GM18873 (cell line): Measurements from ENCODE around the gene HEPHL1.
"Not testable (repeated sequence)": the region's sequence is repeated elsewhere in the genome, so short reads cannot be mapped to it uniquely, and the experiment has no call there.

Experiments used
- ATAC-seq: cut with Tn5 transposase; IDR thresholded peaks from one replicate; pipeline ENCODE4 v1.9.1; 2021; ENCODE audit warnings: mild to moderate bottlenecking, moderate library complexity, moderate number of reproducible peaks; ENCODE audit not compliant: unreplicated experiment, low FRiP score

The HEPHL1 gene

GRCh38 chr11:94145916-94146315 is 124.8 kb downstream of the HEPHL1 start:
- no peak for ATAC-seq

- ATAC-seq = no peak
These were observed 126.3 kb downstream of the HEPHL1 start for GRCh38 chr11:94147433-94147845.

- ATAC-seq = no peak
These were observed 127.0 kb downstream of the HEPHL1 start for GRCh38 chr11:94148189-94148588.

- no peak for ATAC-seq
These were observed 128.4 kb downstream of the HEPHL1 start for GRCh38 chr11:94149431-94150017.

- no peak for ATAC-seq
These were observed 128.9 kb downstream of the HEPHL1 start for GRCh38 chr11:94150056-94150455.

- ATAC-seq = no peak
These were observed 129.8 kb downstream of the HEPHL1 start for GRCh38 chr11:94150704-94151685.

- no peak for ATAC-seq
These were observed 130.9 kb downstream of the HEPHL1 start for GRCh38 chr11:94151903-94152677.

GRCh38 chr11:94152678-94153065 is 131.5 kb downstream of the HEPHL1 start:
- no peak for ATAC-seq

- ATAC-seq = no peak
These were observed 132.2 kb downstream of the HEPHL1 start for GRCh38 chr11:94153320-94153719.

GRCh38 chr11:94154095-94154856 is 133.1 kb downstream of the HEPHL1 start:
- ATAC-seq = no peak

- ATAC-seq = not testable (repeated sequence)
These were observed 136.2 kb downstream of the HEPHL1 start for GRCh38 chr11:94157339-94157738.
